WTC11 (cell line): ENCODE data around the gene LRP11. TPM values are rescaled to one million over a fixed set of nuclear protein-coding genes. Genes with fewer than 3 reads are reported as not detected.

ENCODE experiments used
- ATAC-seq: fragments of 200-7000 bp; cut with Tn5 transposase; 2 replicates; pipeline ENCODE4 v1.10.0; 2021; ENCODE audit warnings: mild to moderate bottlenecking, moderate library complexity
- CTCF ChIA-PET: fragments of 300-600 bp; sonication (Branson Sonifier 250); formaldehyde crosslinking; loops from one replicate; lab custom pipeline; 2021; ENCODE audit warnings: antibody characterized with exemption; lab: Charles Lee
- POLR2A ChIA-PET: fragments of 350-600 bp; sonication (Branson Sonifier 250); formaldehyde crosslinking; loops from one replicate; lab custom pipeline; 2021; ENCODE audit warnings: antibody characterized with exemption; lab: Charles Lee
- DNase-seq: peaks from one replicate; pipeline ENCODE4 v3.0.0; 2021; ENCODE audit warnings: low spot score
- H3K27ac Mint-ChIP-seq: 2 replicates; pipeline ENCODE4 v1.8.0; 2021; ENCODE audit warnings: mixed read lengths
- H3K27me3 Mint-ChIP-seq: 2 replicates; pipeline ENCODE4 v1.8.0; 2021; ENCODE audit warnings: low read depth, mild to moderate bottlenecking, moderate library complexity, mixed read lengths
- H3K36me3 Mint-ChIP-seq: 2 replicates; pipeline ENCODE4 v1.8.0; 2021; ENCODE audit warnings: mixed read lengths
- H3K4me1 Mint-ChIP-seq: 2 replicates; pipeline ENCODE4 v1.8.0; 2022; ENCODE audit warnings: mixed read lengths
- H3K4me3 Mint-ChIP-seq: 2 replicates; pipeline ENCODE4 v1.8.0; 2021; ENCODE audit warnings: mild to moderate bottlenecking, moderate library complexity, mixed read lengths
- H3K9me3 Mint-ChIP-seq: 2 replicates; pipeline ENCODE4 v1.8.0; 2021; ENCODE audit warnings: mixed read lengths
- ATF3 ChIP-seq: sonication (generic); formaldehyde crosslinking; conservative IDR thresholded peaks from 2 replicates; pipeline ENCODE4 v1.8.1; 2022; ENCODE audit warnings: mild to moderate bottlenecking, missing genetic modification reagents
- CREM ChIP-seq: sonication (generic); formaldehyde crosslinking; IDR thresholded peaks from 2 replicates; pipeline ENCODE4 v1.8.1; 2022; ENCODE audit warnings: mild to moderate bottlenecking, missing genetic modification reagents, moderate library complexity
- EMX1 ChIP-seq: fragments of 250-450 bp; sonication (Bioruptor Pico); IDR thresholded peaks from 2 replicates; pipeline ENCODE4 v1.8.0; 2021; ENCODE audit warnings: mild to moderate bottlenecking
- FOXJ3 ChIP-seq: sonication (generic); formaldehyde crosslinking; IDR thresholded peaks from 2 replicates; pipeline ENCODE4 v1.9.0; 2021; ENCODE audit warnings: missing genetic modification reagents, mild to moderate bottlenecking, borderline replicate concordance
- FOXP1 ChIP-seq: sonication (generic); formaldehyde crosslinking; IDR thresholded peaks from 2 replicates; pipeline ENCODE4 v1.8.0; 2022; ENCODE audit warnings: missing genetic modification reagents, mild to moderate bottlenecking, moderate library complexity, borderline replicate concordance
- GABPB1 ChIP-seq: sonication (generic); formaldehyde crosslinking; IDR thresholded peaks from 2 replicates; pipeline ENCODE4 v1.8.1; 2023; ENCODE audit warnings: mild to moderate bottlenecking, missing genetic modification reagents
- HMGXB4 ChIP-seq: sonication (generic); formaldehyde crosslinking; IDR thresholded peaks from 2 replicates; pipeline ENCODE4 v1.8.1; 2023; ENCODE audit warnings: mild to moderate bottlenecking, moderate library complexity, missing genetic modification reagents
- JUN ChIP-seq: sonication (generic); formaldehyde crosslinking; IDR thresholded peaks from 2 replicates; pipeline ENCODE4 v1.8.0; 2023; ENCODE audit warnings: mild to moderate bottlenecking, missing genetic modification reagents
- KAT7 ChIP-seq: sonication (generic); formaldehyde crosslinking; IDR thresholded peaks from 2 replicates; pipeline ENCODE4 v1.8.1; 2023; ENCODE audit warnings: missing genetic modification reagents, mild to moderate bottlenecking, borderline replicate concordance
- MLX ChIP-seq: sonication (generic); formaldehyde crosslinking; IDR thresholded peaks from 2 replicates; pipeline ENCODE4 v1.8.1; 2023; ENCODE audit warnings: mild to moderate bottlenecking, missing genetic modification reagents, moderate library complexity
- NFE2L1 ChIP-seq: sonication (generic); formaldehyde crosslinking; IDR thresholded peaks from 2 replicates; pipeline ENCODE4 v1.8.1; 2023; ENCODE audit warnings: missing genetic modification reagents
- OVOL2 ChIP-seq: fragments of 250-450 bp; sonication (Bioruptor Pico); IDR thresholded peaks from 2 replicates; pipeline ENCODE4 v1.9.0; 2021; ENCODE audit warnings: mild to moderate bottlenecking, borderline replicate concordance
- PRRX2 ChIP-seq: fragments of 250-450 bp; sonication (Bioruptor Pico); IDR thresholded peaks from 2 replicates; pipeline ENCODE4 v1.8.0; 2021; ENCODE audit warnings: mild to moderate bottlenecking
- RORB ChIP-seq: fragments of 250-450 bp; sonication (Bioruptor Pico); IDR thresholded peaks from 2 replicates; pipeline ENCODE4 v1.9.0; 2021; ENCODE audit warnings: mild to moderate bottlenecking
- SMAD3 ChIP-seq: sonication (generic); formaldehyde crosslinking; IDR thresholded peaks from 2 replicates; pipeline ENCODE4 v1.8.0; 2022; ENCODE audit warnings: missing genetic modification reagents, mild to moderate bottlenecking, borderline replicate concordance
- SP1 ChIP-seq: sonication (generic); formaldehyde crosslinking; conservative IDR thresholded peaks from 2 replicates; pipeline ENCODE4 v1.8.1; 2022; ENCODE audit warnings: missing genetic modification reagents
- TP53 ChIP-seq: sonication (generic); formaldehyde crosslinking; IDR thresholded peaks from 2 replicates; pipeline ENCODE4 v1.8.1; 2023; ENCODE audit warnings: mild to moderate bottlenecking, missing genetic modification reagents
- ZNF138 ChIP-seq: sonication (generic); formaldehyde crosslinking; conservative IDR thresholded peaks from 2 replicates; pipeline ENCODE4 v1.8.1; 2022; ENCODE audit warnings: mild to moderate bottlenecking, moderate library complexity, missing genetic modification reagents
- total RNA-seq: library from RNA; stranded (reverse); gene quantifications from 3 replicates; pipeline ENCODE4 v1.2.3, GENCODE V29; 2021
- TF ChIP-seq, protein P1 (sequence below): sonication (generic); formaldehyde crosslinking; IDR thresholded peaks from 2 replicates; pipeline ENCODE4 v1.8.0; 2022; ENCODE audit warnings: mild to moderate bottlenecking, missing genetic modification reagents
- TF ChIP-seq, protein P2 (sequence below): sonication (generic); formaldehyde crosslinking; IDR thresholded peaks from 2 replicates; pipeline ENCODE4 v1.8.0; 2022; ENCODE audit warnings: mild to moderate bottlenecking, missing genetic modification reagents
- TF ChIP-seq, protein P3 (sequence below): fragments of 250-450 bp; sonication (Bioruptor Pico); IDR thresholded peaks from 2 replicates; pipeline ENCODE4 v1.9.0; 2021; ENCODE audit warnings: mild to moderate bottlenecking
- TF ChIP-seq, protein P4 (sequence below): sonication (generic); formaldehyde crosslinking; IDR thresholded peaks from 2 replicates; pipeline ENCODE4 v1.8.0; 2022; ENCODE audit warnings: missing genetic modification reagents
- TF ChIP-seq, protein P5 (sequence below): fragments of 250-450 bp; sonication (Bioruptor Pico); conservative IDR thresholded peaks from 2 replicates; pipeline ENCODE4 v1.9.0; 2021; ENCODE audit warnings: mild to moderate bottlenecking

LRP11 gene
- total RNA-seq, 1 experiment from 2014 or later, result 19.8 TPM

- TF ChIP-seq CREM, result no peak
- TF ChIP-seq RORB, result no peak
- no peak for TF ChIP-seq ZNF138 (CRISPR knock-in tag)
- no peak for TF ChIP-seq SP1 (CRISPR knock-in tag)
- no peak for TF ChIP-seq SMAD3 (CRISPR knock-in tag)
- no peak for TF ChIP-seq EMX1 (CRISPR knock-in tag)
- TF ChIP-seq NFE2L1, result no peak
- TF ChIP-seq, protein P1, sequence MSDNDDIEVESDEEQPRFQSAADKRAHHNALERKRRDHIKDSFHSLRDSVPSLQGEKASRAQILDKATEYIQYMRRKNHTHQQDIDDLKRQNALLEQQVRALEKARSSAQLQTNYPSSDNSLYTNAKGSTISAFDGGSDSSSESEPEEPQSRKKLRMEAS (CRISPR knock-in tag), result no peak
- TF ChIP-seq, protein P2, sequence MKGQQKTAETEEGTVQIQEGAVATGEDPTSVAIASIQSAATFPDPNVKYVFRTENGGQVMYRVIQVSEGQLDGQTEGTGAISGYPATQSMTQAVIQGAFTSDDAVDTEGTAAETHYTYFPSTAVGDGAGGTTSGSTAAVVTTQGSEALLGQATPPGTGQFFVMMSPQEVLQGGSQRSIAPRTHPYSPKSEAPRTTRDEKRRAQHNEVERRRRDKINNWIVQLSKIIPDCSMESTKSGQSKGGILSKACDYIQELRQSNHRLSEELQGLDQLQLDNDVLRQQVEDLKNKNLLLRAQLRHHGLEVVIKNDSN (CRISPR knock-in tag), result no peak
- no peak for TF ChIP-seq ATF3 (CRISPR knock-in tag)
- TF ChIP-seq FOXJ3, result no peak
- no peak for TF ChIP-seq TP53 (CRISPR knock-in tag)
- TF ChIP-seq, protein P3, sequence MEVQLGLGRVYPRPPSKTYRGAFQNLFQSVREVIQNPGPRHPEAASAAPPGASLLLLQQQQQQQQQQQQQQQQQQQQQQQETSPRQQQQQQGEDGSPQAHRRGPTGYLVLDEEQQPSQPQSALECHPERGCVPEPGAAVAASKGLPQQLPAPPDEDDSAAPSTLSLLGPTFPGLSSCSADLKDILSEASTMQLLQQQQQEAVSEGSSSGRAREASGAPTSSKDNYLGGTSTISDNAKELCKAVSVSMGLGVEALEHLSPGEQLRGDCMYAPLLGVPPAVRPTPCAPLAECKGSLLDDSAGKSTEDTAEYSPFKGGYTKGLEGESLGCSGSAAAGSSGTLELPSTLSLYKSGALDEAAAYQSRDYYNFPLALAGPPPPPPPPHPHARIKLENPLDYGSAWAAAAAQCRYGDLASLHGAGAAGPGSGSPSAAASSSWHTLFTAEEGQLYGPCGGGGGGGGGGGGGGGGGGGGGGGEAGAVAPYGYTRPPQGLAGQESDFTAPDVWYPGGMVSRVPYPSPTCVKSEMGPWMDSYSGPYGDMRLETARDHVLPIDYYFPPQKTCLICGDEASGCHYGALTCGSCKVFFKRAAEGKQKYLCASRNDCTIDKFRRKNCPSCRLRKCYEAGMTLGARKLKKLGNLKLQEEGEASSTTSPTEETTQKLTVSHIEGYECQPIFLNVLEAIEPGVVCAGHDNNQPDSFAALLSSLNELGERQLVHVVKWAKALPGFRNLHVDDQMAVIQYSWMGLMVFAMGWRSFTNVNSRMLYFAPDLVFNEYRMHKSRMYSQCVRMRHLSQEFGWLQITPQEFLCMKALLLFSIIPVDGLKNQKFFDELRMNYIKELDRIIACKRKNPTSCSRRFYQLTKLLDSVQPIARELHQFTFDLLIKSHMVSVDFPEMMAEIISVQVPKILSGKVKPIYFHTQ (CRISPR knock-in tag), result no peak
- TF ChIP-seq FOXP1 (CRISPR knock-in tag), result no peak
- TF ChIP-seq OVOL2 (CRISPR knock-in tag), result no peak
- TF ChIP-seq, protein P4, sequence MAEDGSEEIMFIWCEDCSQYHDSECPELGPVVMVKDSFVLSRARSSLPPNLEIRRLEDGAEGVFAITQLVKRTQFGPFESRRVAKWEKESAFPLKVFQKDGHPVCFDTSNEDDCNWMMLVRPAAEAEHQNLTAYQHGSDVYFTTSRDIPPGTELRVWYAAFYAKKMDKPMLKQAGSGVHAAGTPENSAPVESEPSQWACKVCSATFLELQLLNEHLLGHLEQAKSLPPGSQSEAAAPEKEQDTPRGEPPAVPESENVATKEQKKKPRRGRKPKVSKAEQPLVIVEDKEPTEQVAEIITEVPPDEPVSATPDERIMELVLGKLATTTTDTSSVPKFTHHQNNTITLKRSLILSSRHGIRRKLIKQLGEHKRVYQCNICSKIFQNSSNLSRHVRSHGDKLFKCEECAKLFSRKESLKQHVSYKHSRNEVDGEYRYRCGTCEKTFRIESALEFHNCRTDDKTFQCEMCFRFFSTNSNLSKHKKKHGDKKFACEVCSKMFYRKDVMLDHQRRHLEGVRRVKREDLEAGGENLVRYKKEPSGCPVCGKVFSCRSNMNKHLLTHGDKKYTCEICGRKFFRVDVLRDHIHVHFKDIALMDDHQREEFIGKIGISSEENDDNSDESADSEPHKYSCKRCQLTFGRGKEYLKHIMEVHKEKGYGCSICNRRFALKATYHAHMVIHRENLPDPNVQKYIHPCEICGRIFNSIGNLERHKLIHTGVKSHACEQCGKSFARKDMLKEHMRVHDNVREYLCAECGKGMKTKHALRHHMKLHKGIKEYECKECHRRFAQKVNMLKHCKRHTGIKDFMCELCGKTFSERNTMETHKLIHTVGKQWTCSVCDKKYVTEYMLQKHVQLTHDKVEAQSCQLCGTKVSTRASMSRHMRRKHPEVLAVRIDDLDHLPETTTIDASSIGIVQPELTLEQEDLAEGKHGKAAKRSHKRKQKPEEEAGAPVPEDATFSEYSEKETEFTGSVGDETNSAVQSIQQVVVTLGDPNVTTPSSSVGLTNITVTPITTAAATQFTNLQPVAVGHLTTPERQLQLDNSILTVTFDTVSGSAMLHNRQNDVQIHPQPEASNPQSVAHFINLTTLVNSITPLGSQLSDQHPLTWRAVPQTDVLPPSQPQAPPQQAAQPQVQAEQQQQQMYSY (CRISPR knock-in tag), result no peak
- Mint-ChIP-seq H3K27me3 (peaks cover 13% of the 10 kb centered on the region), H3K4me3 (no peak overlapping the region), H3K36me3 (peaks cover 16% of the 10 kb centered on the region), H3K27ac (no peak overlapping the region), H3K4me1 (no peaks in the 10 kb centered on the region), H3K9me3 (peaks cover 41% of the 10 kb centered on the region)
- CTCF ChIA-PET, result interaction anchor here (1.2 to 3.2 kb wide), 3 partner anchors 42 to 166 kb away, joined by 4 to 21 read pairs (median 8); partner anchors contain the start of gene LRP11
- POLR2A ChIA-PET, result no interaction called here
- DNase-seq, result no peak
- no peak for ATAC-seq
These were observed 41.3 kb upstream of the LRP11 start for GRCh38 chr6:149905371-149905910.

DNA sequence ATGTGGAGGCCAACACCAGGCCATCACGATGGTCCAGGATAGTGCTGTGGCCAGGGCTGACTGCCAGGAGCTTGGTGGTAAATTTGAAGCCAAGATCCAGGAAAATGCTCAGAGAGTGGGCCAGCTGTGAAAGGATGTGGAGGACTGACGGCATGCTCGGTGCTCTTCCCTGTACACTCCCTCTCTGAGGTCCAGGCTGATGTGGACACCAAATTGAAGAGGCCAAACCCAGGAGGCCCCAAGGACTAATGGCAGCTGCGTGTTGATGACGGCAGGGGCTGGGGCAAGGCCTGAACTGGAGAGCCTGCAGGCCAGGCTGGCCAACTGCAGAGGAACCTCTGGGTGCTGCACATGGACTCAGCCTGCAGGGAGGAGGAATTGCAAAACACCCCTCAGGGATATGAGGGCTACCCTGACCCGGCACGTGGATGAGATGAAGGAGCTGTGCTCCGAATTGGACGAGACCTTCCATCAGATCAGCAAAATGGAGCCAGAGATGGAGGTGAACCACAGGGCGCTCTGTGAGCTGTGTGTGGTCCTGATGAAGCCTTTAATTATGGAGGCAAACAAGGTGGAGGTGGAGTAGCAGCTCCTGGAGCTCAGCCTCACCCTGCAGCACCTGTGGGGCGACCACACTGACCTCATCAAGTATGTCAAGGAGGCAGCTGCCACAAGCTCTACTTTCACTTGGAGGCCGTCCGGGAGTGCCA lies 40.7 kb upstream of the LRP11 start:
- Mint-ChIP-seq H3K27ac (no peak overlapping the region), H3K4me3 (no peak overlapping the region), H3K9me3 (peaks cover 35% of the 10 kb centered on the region), H3K4me1 (no peaks in the 10 kb centered on the region), H3K36me3 (peaks cover 16% of the 10 kb centered on the region), H3K27me3 (peaks cover 13% of the 10 kb centered on the region)
- no peak for ATAC-seq
- ChIA-PET CTCF (interaction anchor here (0.6 to 3.2 kb wide), 5 partner anchors 41 to 76 kb away, joined by 3 to 21 read pairs (median 3); partner anchors contain the start of gene LRP11), POLR2A (no interaction called here)
- DNase-seq, result no peak
- no peak for TF ChIP-seq KAT7 (CRISPR knock-in tag)
- TF ChIP-seq MLX, result no peak
- no peak for TF ChIP-seq HMGXB4
- TF ChIP-seq PRRX2 (CRISPR knock-in tag), result no peak
- TF ChIP-seq, protein P5, sequence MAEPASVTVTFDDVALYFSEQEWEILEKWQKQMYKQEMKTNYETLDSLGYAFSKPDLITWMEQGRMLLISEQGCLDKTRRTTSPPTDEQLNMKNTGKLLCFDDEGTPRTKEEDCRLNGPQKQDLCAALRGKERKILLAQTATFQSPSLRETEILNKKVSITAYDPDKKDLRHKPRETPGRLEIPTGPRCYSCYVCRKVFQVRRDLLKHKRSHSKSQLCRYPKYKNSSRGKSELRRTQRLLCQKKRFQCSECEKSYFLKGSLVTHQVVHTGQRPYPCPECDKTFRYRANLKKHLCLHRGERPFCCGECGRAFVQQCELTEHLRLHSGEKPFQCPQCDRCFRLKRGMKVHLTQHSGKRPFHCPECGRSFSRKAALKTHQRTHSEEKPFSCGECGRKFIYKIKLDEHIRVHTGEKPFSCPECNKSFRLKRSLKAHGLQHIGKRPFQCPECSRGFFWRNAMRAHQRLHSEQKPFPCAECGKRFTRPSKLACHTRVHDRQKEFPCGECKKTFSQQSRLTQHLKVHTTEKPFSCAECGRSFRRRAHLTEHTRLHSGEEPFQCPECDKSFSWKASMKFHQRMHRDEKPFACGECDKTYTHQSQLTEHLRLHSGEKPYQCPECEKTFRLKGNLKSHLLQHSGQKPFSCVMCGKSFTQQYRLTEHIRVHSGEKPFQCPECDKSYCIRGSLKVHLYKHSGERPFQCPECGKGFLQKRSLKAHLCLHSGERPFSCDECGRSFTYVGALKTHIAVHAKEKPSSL, result no peak
- no peak for TF ChIP-seq GABPB1 (CRISPR knock-in tag)
- TF ChIP-seq RORB, result no peak
- no peak for TF ChIP-seq JUN
